NCI-H1048 (cell line): ENCODE measurements around the gene HID1.

ENCODE experiments used
- DNase-seq: peaks from one replicate; lab custom pipeline; 2025; lab: John Stamatoyannopoulos, UW

HID1 gene

DNA sequence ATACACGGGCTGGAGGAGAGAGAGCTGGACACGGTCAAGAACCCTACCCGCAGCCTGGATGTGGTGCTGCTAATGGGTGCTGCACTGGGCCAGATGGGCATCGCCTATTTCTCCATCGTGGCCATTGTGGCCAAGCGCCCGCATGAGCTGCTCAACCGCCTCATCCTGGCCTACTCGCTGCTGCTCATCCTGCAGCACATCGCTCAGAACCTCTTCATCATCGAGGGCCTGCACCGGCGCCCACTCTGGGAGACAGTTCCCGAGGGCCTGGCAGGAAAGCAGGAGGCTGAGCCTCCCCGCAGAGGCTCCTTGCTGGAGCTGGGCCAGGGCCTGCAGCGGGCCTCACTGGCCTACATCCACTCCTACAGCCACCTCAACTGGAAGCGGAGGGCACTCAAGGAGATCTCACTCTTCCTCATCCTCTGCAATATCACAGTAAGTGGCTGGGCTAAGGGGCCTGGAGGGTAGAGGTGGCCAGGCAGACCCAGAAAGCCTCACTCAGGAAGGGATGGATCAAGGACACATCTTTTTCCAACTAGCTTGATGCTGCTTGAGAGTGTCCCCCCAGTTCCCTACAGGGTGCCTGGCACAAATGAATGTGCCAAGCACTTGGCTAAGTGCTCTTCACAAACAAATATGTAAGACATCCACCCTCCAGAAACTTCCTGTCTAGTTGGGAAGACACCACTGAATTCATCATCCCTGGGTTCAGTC lies 25.4 kb downstream of the HID1 start:
- DNase-seq, result no peak

- no peak for DNase-seq
Observed at GRCh38 chr17:74946641-74947040, 25.9 kb downstream of the HID1 start.

- no peak for DNase-seq
Observed at GRCh38 chr17:74945543-74945942, 27.0 kb downstream of the HID1 start.

DNA sequence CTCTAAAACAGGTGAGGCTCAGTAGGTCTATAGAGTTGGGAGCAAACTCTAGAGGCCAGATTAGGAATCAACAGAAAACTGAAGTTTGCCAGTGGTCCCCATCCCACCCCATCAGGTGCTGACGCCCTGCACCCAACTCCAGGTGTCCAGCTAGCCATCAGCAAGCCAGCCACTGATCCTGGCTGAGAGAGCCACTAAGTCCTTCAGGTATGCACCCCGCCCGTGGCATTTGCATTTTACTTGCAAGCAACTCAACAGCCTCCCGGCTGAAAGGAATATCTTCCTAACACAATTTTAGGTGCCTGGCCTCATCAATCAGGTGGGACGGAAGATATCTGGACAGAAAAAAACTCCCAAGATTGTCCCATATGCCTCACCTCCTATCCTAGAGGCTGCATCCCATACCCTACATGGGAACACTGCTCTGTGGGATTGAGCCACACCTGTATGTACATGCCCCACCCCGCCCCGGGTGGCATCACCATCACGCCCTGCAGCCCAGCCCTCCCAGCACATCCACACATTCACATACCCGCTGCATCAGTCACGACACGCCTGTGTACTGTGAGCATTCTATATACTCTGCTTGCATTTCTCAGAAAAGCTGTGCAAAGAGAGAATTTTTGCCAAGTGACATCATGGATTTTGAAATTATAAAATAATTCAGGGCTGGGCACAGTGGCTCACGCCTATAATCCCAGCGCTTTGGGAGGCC lies 28.6 kb downstream of the HID1 start:
- DNase-seq, result no peak

GRCh38 chr17:74941128-74941725 lies 31.3 kb downstream of the HID1 start:
- no peak for DNase-seq

- no peak for DNase-seq
Observed at GRCh38 chr17:74939534-74939933, 33.0 kb downstream of the HID1 start.

DNA sequence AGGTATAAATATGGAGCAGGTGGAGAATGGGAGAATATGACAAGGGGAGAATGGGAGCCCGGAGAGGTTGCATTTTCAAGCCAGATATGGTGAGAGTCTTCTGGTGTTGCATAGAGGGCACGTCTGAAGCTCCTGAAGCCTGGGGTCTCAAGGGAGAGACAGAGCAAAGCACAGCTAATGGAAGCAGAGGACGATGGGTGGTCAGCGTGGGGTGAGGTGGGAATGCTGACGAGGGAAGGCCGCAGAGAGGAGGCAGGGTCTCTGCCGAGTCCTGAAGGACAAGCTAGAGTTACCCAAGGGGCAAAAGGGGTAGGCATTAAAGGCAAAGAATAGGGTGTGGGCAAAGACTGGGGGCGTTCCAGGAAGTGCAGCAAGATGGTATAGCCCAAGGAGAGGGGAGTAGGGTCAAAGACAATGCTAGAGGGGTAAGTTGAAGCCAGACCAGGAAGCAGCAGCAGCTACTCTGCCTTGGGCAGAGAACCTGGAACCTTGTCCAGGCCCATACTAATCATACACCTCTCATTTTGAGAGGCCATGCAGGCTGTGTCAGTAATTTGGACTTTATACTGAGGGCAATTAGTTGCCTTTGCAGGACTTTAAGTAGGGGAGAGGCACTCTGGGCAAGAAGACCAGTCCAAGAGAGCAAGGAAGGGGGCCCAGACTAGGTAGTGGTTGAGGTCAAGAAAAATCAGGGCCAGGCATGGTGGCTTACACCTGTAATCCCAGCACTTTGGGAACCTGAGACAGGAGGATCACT lies 34.2 kb downstream of the HID1 start:
- no peak for DNase-seq

GRCh38 chr17:74937064-74938051 lies 35.2 kb downstream of the HID1 start:
- no peak for DNase-seq

DNA sequence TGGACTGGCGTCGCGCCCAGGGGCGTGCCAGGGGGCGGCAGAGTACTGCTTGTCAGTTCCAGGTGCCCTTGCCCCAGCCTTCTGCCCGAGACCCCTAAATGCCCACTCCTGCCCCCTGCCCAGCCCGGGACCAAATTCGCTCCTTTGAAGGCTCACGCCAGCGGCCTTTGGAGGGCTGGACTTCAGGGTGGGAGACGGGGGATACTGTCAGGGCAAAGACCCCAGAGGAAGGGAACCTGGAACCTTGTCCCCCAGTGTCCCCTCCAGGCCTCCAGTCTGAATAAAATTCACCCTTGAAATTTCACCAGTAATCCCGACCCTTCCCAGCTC lies 36.1 kb downstream of the HID1 start:
- DNase-seq, result no peak

DNA sequence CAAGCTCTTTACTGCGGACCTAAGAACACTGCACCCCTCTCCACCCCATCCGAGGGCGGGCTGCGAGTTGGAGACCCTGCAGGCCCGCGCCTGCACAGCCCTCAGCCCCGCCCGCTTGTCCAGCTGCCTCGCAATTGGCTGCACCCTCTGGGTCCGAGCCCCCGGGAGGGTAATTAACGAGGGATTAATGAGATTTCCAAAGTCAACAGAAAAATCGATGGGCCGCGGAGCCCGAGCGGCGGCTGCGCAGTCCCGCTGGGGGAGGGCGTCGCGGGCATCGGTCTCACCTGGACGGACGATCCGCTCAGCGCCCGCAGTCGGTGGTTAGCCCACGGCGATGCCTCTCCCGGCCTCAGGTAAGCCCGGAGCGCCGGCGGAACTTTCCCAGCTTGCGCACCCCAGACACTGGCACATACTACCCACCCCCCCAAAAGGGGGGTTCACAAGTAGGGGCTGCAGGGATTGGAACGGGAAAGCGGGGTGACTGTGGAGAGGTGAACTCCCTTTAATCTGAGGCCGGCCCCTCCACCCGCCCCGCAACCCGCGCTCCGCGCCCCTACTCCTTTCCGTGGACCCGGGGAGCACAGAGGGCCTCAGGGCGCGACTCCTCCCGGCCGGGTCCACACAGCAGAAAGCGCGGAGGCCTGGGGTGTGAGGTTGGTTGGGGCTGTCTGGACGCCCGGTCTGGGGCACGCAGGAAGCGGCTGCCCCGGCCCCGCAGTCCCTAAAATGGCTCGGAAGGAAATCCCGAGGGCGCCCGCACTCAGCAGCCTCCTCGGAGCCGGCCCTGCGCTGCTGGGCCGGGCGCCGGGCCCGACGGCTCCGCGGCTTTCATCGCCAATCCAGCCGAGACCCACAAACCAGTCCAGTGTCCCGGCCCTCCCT lies 36.7 kb downstream of the HID1 start, which contains the start of gene OTOP3:
Gene OTOP3 (plus strand): TSS at position 314 of the 885 bp plus-strand sequence. CDS start 24 bp downstream, at position 338.
- no peak for DNase-seq

DNA sequence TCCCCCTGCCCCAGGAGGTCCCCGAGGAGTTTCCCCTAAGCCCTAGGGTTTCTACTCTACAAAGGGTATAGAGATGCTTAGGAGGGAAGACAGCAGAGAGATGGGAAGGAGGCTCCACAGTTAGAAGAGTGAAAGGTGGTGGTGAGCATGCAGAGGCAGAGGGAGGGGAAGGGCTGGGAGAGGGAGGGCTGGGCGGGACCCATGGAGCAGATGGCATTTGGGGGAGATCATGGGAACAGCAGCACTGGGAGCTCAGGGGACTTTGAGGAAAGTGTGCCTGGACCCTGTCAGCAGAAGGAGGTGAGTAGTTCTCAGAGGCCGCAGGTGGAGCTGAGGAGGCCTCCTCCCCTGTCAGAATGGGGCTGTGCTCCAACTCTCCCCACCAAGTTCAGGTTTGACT lies 37.5 kb downstream of the HID1 start:
- no peak for DNase-seq

DNA sequence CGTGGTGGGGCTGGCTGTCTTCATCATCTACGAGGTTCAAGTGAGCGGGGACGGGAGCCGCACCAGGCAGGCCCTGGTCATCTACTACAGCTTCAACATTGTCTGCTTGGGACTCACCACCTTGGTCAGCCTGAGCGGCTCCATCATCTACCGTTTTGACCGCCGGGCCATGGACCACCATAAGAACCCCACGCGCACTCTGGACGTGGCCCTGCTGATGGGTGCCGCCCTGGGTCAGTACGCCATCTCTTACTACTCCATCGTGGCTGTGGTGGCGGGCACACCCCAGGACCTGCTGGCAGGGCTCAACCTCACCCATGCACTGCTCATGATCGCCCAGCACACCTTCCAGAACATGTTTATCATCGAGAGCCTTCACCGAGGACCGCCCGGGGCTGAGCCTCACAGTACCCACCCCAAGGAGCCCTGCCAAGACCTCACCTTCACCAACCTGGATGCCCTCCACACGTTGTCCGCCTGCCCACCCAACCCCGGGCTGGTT lies 42.0 kb downstream of the HID1 start:
- DNase-seq, result no peak

DNA sequence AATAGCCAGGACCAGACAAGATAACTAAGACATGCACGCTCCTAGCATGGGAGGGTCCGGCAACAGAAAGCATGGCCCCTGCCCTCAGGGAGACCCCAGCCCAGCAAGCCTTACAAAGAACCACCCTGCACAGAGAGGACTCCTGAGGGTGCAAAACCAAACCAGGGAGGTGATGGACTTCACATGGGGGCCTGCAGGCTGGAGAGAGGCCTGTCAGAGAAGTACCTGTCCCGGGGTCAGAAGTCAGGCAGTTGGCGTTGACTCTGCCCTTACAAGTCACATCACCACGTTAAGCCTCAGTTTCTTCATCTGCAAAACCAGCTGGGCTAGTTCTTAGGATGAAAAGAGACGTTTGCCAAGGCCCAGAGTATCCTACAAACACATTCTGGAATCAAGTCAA lies 43.8 kb downstream of the HID1 start:
- no peak for DNase-seq

DNA sequence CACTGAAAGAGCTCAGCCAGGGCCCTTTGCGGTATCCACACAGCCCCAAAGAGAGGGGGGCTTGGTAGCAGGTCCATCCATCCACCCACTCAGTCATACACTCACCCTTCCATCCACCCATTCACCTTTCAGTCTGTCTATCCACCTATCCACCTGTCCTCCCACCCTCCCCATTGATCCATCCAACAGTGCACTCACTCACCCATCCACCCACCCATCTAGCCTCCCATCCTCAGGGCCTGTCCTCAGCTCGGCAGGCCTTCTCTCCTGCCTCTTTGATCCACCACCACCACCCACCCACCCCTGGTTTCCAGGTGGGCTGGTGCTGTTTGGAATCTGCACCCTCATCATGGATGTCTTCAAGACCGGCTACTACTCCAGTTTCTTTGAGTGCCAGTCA lies 47.3 kb downstream of the HID1 start:
- DNase-seq, result no peak

- no peak for DNase-seq
Observed at GRCh38 chr17:74924250-74924948, 48.2 kb downstream of the HID1 start, which contains the start of gene OTOP2. Gene OTOP2, plus strand, starts transcription at chr17:74924273. Its CDS starts 360 bp downstream, at chr17:74924633.

- DNase-seq, result no peak
Observed at GRCh38 chr17:74923538-74924249, 48.9 kb downstream of the HID1 start.

DNA sequence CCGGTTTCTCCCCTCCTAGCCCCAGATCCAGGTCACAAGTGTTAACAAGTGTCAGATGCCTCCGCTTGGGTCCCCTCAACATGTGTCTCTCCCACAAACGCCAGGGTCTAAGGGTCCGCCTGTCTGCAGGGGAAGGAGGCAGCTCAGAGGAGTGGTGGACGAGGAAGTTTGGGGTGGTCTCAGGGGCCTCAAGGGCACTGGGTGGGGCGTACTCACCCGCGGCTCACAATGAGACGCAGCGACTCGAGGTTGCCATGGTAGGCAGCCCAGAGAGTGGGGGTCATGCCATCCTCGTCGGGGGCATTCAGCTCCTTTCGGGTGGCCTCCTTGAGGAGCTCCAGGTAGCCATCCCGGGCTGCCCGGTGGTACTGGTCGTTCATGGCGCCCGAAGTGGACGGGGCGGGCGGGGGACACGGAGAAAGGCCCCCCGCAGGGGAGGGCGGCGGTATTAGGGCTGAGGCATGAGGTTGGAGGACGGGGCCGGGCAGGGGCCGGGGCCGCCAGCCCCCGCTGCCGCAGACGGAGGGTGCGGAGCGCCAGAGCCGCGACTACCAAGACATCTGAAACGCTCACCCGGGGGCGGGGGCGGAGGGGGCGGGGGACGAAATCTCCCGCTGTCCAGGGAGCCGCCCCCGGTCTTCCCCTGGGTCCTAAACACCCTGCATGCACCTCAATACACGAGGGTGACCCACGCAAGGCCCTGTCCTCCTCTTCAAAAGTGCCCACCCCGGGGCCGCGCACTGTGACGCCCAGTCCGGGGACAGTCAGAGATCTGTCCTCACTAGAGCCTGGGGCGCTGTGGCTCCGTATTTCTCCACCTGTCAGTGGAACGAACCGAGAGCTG lies 49.6 kb downstream of the HID1 start, which contains the start of gene USH1G:
Gene USH1G (minus strand): TSS at position 562 of the 844 bp plus-strand sequence. CDS start 182 bp downstream, at position 380.
- no peak for DNase-seq

DNA sequence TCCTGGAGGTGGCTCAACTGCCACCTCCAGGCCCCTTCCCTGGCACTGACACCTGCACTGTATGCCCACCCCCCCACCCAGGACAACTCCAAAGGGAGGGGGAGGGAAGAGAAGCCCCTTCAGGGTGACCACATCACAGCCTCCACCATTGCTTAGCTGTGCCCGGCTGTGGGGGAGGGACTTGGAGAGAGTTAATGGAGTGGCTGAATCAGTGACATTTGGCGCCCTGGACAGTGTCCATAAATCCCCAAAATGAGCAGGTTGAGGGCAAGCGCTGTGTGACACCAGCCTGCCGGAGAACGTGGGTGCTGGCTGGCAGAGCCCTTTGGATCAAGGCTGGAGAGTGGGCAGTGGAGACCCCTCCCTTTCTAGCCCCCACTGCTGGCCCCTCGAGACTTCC lies 50.4 kb downstream of the HID1 start:
- no peak for DNase-seq
